Myocyte (in vitro differentiated cells): ENCODE data around the gene UBE2L3. TPM values are rescaled to one million over a fixed set of nuclear protein-coding genes. Genes with fewer than 3 reads are reported as not detected.
"Not testable (repeated sequence)": the region's sequence is repeated elsewhere in the genome, so short reads cannot be mapped to it uniquely, and the experiment has no call there.

Experiments used
- DNase-seq: peaks from one replicate; pipeline ENCODE4 v3.0.0-alpha.2; 2012; ENCODE audit warnings: low read depth
- total RNA-seq: library from RNA; depleted of rRNA; stranded (reverse); fragments of >200 nt; gene quantifications from 2 replicates; pipeline ENCODE4 v1.2.3, GENCODE V29; 2014

The UBE2L3 gene
- total RNA-seq, 1 donor from 2014 or later, result 70.4 TPM

GRCh38 chr22:21642584-21643448, 75.3 kb downstream of the UBE2L3 start:
- peak; percentile 54 for DNase-seq

GRCh38 chr22:21643533-21644357, 76.2 kb downstream of the UBE2L3 start:
- DNase-seq, result no peak

- DNase-seq, result not testable (repeated sequence)
These were observed 78.0 kb downstream of the UBE2L3 start for GRCh38 chr22:21645513-21645912.

- peak; percentile 87 for DNase-seq
These were observed 79.4 kb downstream of the UBE2L3 start for GRCh38 chr22:21646608-21647590.

GRCh38 chr22:21650280-21650679, 82.8 kb downstream of the UBE2L3 start:
- no peak for DNase-seq

GRCh38 chr22:21650823-21651520, 83.5 kb downstream of the UBE2L3 start:
- peak; percentile 33 for DNase-seq

GRCh38 chr22:21651521-21652009, 84.1 kb downstream of the UBE2L3 start:
- DNase-seq, result no peak

- DNase-seq, result peak; percentile 91
These were observed 84.6 kb downstream of the UBE2L3 start for GRCh38 chr22:21652010-21652546.

GRCh38 chr22:21652547-21653545, 85.3 kb downstream of the UBE2L3 start:
- DNase-seq, result no peak

GRCh38 chr22:21657020-21657359, 89.5 kb downstream of the UBE2L3 start:
- no peak for DNase-seq

- DNase-seq, result peak; percentile 81
These were observed 90.0 kb downstream of the UBE2L3 start for GRCh38 chr22:21657360-21658032.

- no peak for DNase-seq
These were observed 92.5 kb downstream of the UBE2L3 start for GRCh38 chr22:21659864-21660525.

GRCh38 chr22:21660904-21661303, 93.4 kb downstream of the UBE2L3 start:
- DNase-seq, result no peak

- no peak for DNase-seq
These were observed 94.5 kb downstream of the UBE2L3 start for GRCh38 chr22:21661991-21662390.

GRCh38 chr22:21663738-21664137, 96.2 kb downstream of the UBE2L3 start:
- no peak for DNase-seq

GRCh38 chr22:21665047-21665851, 97.7 kb downstream of the UBE2L3 start:
- DNase-seq, result no peak

- DNase-seq, result no peak
These were observed 99.3 kb downstream of the UBE2L3 start for GRCh38 chr22:21666786-21667185.
